A172 (cell line): ENCODE data around the gene GSG1L2. TPM values are rescaled to one million over a fixed set of nuclear protein-coding genes. Genes with fewer than 3 reads are reported as not detected.

Experiments used
- DNase-seq: peaks from one replicate; pipeline ENCODE4 v3.0.0-alpha.2; 2015; ENCODE audit warnings: low spot score
- total RNA-seq: library from RNA; depleted of rRNA; stranded (reverse); fragments of >200 nt; shearing (Covaris generic); gene quantifications from 2 replicates; pipeline ENCODE4 v1.2.3, GENCODE V29; 2014; rRNA removed

Gene GSG1L2
- total RNA-seq = not detected in 2 replicates

- DNase-seq = no peak
These were observed at the start of gene GSG1L2 for GRCh38 chr17:9821921-9822320. TSS of gene GSG1L2 (minus strand) at chr17:9822079. CDS start at chr17:9822071, 8 bp downstream.

- DNase-seq = no peak
These were observed 46.7 kb upstream of the GSG1L2 start for GRCh38 chr17:9868552-9868951.

- DNase-seq = no peak
These were observed 43.7 kb upstream of the GSG1L2 start for GRCh38 chr17:9865586-9865985.

- DNase-seq = no peak
These were observed 41.1 kb upstream of the GSG1L2 start for GRCh38 chr17:9862949-9863348.

GRCh38 chr17:9862220-9862619 lies 40.3 kb upstream of the GSG1L2 start:
- DNase-seq = no peak

- no peak for DNase-seq
These were observed 39.0 kb upstream of the GSG1L2 start for GRCh38 chr17:9860851-9861250.

GRCh38 chr17:9859781-9860180 lies 37.9 kb upstream of the GSG1L2 start:
- no peak for DNase-seq

GRCh38 chr17:9855036-9855435 lies 33.2 kb upstream of the GSG1L2 start:
- DNase-seq = no peak

- DNase-seq = no peak
These were observed 32.4 kb upstream of the GSG1L2 start for GRCh38 chr17:9854255-9854654.

- DNase-seq = no peak
These were observed 28.3 kb upstream of the GSG1L2 start for GRCh38 chr17:9850151-9850550.

GRCh38 chr17:9845306-9845705 lies 23.4 kb upstream of the GSG1L2 start:
- no peak for DNase-seq

GRCh38 chr17:9844153-9844552 lies 22.3 kb upstream of the GSG1L2 start:
- no peak for DNase-seq

- no peak for DNase-seq
These were observed 21.5 kb upstream of the GSG1L2 start for GRCh38 chr17:9843152-9844010.

- DNase-seq = no peak
These were observed 20.3 kb upstream of the GSG1L2 start for GRCh38 chr17:9842057-9842758.

GRCh38 chr17:9839433-9839832 lies 17.6 kb upstream of the GSG1L2 start:
- peak; percentile 33 for DNase-seq

GRCh38 chr17:9837551-9838471 lies 15.9 kb upstream of the GSG1L2 start:
- peak; percentile 87 for DNase-seq

- DNase-seq = no peak
These were observed 12.0 kb upstream of the GSG1L2 start for GRCh38 chr17:9833922-9834321.

- DNase-seq = no peak
These were observed 8.8 kb upstream of the GSG1L2 start for GRCh38 chr17:9830711-9831110.

- no peak for DNase-seq
These were observed 7.5 kb upstream of the GSG1L2 start for GRCh38 chr17:9829343-9829742.

- no peak for DNase-seq
These were observed 6.7 kb upstream of the GSG1L2 start for GRCh38 chr17:9828296-9829295.
